ENCODE results near the gene SZRD1.

Gene SZRD1

DNA sequence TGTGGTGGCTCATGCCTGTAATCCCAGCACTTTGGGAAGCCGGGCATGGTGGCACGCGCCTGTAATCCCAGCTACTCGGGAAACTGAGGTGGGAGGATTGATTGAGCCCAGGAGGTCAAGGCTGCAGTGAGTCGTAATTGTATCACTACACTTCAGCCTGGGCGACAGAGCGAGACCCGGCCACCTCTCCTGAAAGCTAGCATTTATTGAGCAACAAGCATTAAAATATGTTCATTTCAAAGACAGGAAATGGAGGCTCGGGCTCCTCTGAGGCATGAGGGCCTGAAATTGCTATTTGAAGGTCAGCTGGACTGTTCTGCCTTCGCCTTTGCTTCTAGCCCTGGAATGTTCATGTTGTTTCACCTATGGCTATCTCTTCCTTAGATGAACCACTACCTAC, 35.7 kb downstream of the SZRD1 start:
- TF ChIP-seq RARB (CRISPR knock-in tag; IDR thresholded peaks at IDR 0.05) (no peak), ESRRG (CRISPR knock-in tag; IDR thresholded peaks at IDR 0.05) (no peak), ARNTL (CRISPR knock-in tag; IDR thresholded peaks at IDR 0.05; ENCODE audit: borderline replicate concordance, low read depth) (no peak), ZC3H10 (CRISPR knock-in tag; IDR thresholded peaks at IDR 0.05) (no peak), ISL1 (CRISPR knock-in tag; IDR thresholded peaks at IDR 0.05) (no peak), CSDC2 (CRISPR knock-in tag; IDR thresholded peaks at IDR 0.05) (no peak), ZFP30 (CRISPR knock-in tag; IDR thresholded peaks at IDR 0.05) (no peak), ZNF8 (CRISPR knock-in tag; IDR thresholded peaks at IDR 0.05) (no peak), PATZ1 (CRISPR knock-in tag; IDR thresholded peaks at IDR 0.05; ENCODE audit: borderline replicate concordance) (no peak), ZNF565 (CRISPR knock-in tag; conservative IDR thresholded peaks at IDR 0.05; ENCODE audit: low read depth) (no peak), ZFP3 (CRISPR knock-in tag; IDR thresholded peaks at IDR 0.05) (no peak), TOX (CRISPR knock-in tag; IDR thresholded peaks at IDR 0.05; ENCODE audit: borderline replicate concordance) (no peak), OSR1 (CRISPR knock-in tag; IDR thresholded peaks at IDR 0.05) (no peak)
- TF ChIP-seq, protein P1, sequence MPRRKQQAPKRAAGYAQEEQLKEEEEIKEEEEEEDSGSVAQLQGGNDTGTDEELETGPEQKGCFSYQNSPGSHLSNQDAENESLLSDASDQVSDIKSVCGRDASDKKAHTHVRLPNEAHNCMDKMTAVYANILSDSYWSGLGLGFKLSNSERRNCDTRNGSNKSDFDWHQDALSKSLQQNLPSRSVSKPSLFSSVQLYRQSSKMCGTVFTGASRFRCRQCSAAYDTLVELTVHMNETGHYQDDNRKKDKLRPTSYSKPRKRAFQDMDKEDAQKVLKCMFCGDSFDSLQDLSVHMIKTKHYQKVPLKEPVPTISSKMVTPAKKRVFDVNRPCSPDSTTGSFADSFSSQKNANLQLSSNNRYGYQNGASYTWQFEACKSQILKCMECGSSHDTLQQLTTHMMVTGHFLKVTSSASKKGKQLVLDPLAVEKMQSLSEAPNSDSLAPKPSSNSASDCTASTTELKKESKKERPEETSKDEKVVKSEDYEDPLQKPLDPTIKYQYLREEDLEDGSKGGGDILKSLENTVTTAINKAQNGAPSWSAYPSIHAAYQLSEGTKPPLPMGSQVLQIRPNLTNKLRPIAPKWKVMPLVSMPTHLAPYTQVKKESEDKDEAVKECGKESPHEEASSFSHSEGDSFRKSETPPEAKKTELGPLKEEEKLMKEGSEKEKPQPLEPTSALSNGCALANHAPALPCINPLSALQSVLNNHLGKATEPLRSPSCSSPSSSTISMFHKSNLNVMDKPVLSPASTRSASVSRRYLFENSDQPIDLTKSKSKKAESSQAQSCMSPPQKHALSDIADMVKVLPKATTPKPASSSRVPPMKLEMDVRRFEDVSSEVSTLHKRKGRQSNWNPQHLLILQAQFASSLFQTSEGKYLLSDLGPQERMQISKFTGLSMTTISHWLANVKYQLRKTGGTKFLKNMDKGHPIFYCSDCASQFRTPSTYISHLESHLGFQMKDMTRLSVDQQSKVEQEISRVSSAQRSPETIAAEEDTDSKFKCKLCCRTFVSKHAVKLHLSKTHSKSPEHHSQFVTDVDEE (CRISPR knock-in tag; IDR thresholded peaks at IDR 0.05): no peak
- TF ChIP-seq, protein P2, sequence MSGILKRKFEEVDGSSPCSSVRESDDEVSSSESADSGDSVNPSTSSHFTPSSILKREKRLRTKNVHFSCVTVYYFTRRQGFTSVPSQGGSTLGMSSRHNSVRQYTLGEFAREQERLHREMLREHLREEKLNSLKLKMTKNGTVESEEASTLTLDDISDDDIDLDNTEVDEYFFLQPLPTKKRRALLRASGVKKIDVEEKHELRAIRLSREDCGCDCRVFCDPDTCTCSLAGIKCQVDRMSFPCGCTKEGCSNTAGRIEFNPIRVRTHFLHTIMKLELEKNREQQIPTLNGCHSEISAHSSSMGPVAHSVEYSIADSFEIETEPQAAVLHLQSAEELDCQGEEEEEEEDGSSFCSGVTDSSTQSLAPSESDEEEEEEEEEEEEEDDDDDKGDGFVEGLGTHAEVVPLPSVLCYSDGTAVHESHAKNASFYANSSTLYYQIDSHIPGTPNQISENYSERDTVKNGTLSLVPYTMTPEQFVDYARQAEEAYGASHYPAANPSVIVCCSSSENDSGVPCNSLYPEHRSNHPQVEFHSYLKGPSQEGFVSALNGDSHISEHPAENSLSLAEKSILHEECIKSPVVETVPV (CRISPR knock-in tag; IDR thresholded peaks at IDR 0.05): no peak
- no peak for ATAC-seq

DNA sequence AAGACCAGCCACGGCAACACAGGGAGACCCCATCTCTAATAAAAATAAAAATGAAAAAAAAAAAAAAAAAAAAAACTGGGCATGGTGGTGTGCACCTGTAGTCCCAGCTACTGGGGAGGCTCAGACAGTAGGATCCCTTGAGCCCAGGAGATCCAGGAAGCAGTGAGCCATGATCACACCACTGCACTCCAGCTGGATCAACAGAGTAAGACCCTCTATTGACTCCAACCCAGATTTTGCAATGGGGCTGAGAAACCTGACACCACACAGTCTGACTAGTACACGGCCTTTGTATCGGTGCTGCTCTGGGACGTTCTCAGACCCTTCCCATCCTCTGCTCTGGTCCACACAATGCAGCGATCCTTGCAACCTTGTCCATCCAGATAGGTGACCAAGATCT, 38.4 kb downstream of the SZRD1 start:
- no peak for ATAC-seq
- TF ChIP-seq CSDC2 (CRISPR knock-in tag; IDR thresholded peaks at IDR 0.05) (no peak), ZC3H10 (CRISPR knock-in tag; IDR thresholded peaks at IDR 0.05) (no peak), SNAI2 (CRISPR knock-in tag; IDR thresholded peaks at IDR 0.05) (no peak)

- ATAC-seq: no peak
- TF ChIP-seq ISL1 (CRISPR knock-in tag; IDR thresholded peaks at IDR 0.05): no peak
- TF ChIP-seq TCF4 (CRISPR knock-in tag; IDR thresholded peaks at IDR 0.05; ENCODE audit: borderline replicate concordance): no peak
- TF ChIP-seq ESRRG (CRISPR knock-in tag; IDR thresholded peaks at IDR 0.05): no peak
- no peak for TF ChIP-seq ZNF70 (CRISPR knock-in tag; IDR thresholded peaks at IDR 0.05)
- TF ChIP-seq, protein P2 (CRISPR knock-in tag; IDR thresholded peaks at IDR 0.05): no peak
- no peak for TF ChIP-seq RARB (CRISPR knock-in tag; IDR thresholded peaks at IDR 0.05)
- TF ChIP-seq, protein P1 (CRISPR knock-in tag; IDR thresholded peaks at IDR 0.05): no peak
- TF ChIP-seq, protein P3, sequence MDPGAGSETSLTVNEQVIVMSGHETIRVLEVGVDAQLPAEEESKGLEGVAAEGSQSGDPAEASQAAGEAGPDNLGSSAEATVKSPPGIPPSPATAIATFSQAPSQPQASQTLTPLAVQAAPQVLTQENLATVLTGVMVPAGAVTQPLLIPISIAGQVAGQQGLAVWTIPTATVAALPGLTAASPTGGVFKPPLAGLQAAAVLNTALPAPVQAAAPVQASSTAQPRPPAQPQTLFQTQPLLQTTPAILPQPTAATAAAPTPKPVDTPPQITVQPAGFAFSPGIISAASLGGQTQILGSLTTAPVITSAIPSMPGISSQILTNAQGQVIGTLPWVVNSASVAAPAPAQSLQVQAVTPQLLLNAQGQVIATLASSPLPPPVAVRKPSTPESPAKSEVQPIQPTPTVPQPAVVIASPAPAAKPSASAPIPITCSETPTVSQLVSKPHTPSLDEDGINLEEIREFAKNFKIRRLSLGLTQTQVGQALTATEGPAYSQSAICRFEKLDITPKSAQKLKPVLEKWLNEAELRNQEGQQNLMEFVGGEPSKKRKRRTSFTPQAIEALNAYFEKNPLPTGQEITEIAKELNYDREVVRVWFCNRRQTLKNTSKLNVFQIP (CRISPR knock-in tag; IDR thresholded peaks at IDR 0.05; ENCODE audit: borderline replicate concordance, low read depth): no peak
- TF ChIP-seq SNAI2 (CRISPR knock-in tag; IDR thresholded peaks at IDR 0.05): no peak
- TF ChIP-seq GLIS3 (CRISPR knock-in tag; IDR thresholded peaks at IDR 0.05): no peak
- TF ChIP-seq ZFP30 (CRISPR knock-in tag; IDR thresholded peaks at IDR 0.05): no peak
- TF ChIP-seq TOX (CRISPR knock-in tag; IDR thresholded peaks at IDR 0.05; ENCODE audit: borderline replicate concordance): no peak
- no peak for TF ChIP-seq ZNF8 (CRISPR knock-in tag; IDR thresholded peaks at IDR 0.05)
- TF ChIP-seq, protein P4, sequence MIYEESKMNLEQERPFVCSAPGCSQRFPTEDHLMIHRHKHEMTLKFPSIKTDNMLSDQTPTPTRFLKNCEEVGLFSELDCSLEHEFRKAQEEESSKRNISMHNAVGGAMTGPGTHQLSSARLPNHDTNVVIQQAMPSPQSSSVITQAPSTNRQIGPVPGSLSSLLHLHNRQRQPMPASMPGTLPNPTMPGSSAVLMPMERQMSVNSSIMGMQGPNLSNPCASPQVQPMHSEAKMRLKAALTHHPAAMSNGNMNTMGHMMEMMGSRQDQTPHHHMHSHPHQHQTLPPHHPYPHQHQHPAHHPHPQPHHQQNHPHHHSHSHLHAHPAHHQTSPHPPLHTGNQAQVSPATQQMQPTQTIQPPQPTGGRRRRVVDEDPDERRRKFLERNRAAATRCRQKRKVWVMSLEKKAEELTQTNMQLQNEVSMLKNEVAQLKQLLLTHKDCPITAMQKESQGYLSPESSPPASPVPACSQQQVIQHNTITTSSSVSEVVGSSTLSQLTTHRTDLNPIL (CRISPR knock-in tag; IDR thresholded peaks at IDR 0.05; ENCODE audit: low read depth): no peak
- no peak for TF ChIP-seq PATZ1 (CRISPR knock-in tag; IDR thresholded peaks at IDR 0.05; ENCODE audit: borderline replicate concordance)
- TF ChIP-seq BACH2 (CRISPR knock-in tag; IDR thresholded peaks at IDR 0.05; ENCODE audit: borderline replicate concordance): no peak
- no peak for TF ChIP-seq CSDC2 (CRISPR knock-in tag; IDR thresholded peaks at IDR 0.05)
- no peak for TF ChIP-seq ZFP3 (CRISPR knock-in tag; IDR thresholded peaks at IDR 0.05)
Measured at GRCh38 chr1:16406868-16407267, 39.8 kb downstream of the SZRD1 start.

Data from SK-N-SH treated with all-trans-retinoic acid at 6 μM for 48 hours (cell line).